Smooth muscle cell (in vitro differentiated cells): ENCODE measurements around the gene ZNF564. TPM values are rescaled to one million over a fixed set of nuclear protein-coding genes. Genes with fewer than 3 reads are reported as not detected.
A peak's percentile ranks its signal among the peaks of the same experiment; 100 is the strongest.

ENCODE experiments used
- DNase-seq: peaks from one replicate; lab custom pipeline; 2025; ENCODE audit not compliant: unreplicated experiment; lab: John Stamatoyannopoulos, UW
- H2AFZ ChIP-seq: fragments of 200-600 bp; sonication (generic); 2 replicates; pipeline ENCODE4 v1.6.0; 2016; ENCODE audit warnings: antibody characterized with exemption, low read depth, mild to moderate bottlenecking
- H3F3A ChIP-seq: fragments of 200-600 bp; sonication (generic); 2 replicates; pipeline ENCODE4 v1.6.0; 2017; ENCODE audit warnings: antibody characterized with exemption, low read depth
- H3K27ac ChIP-seq: fragments of 200-600 bp; sonication (generic); 2 replicates; pipeline ENCODE4 v1.5.1; 2016; ENCODE audit warnings: low read depth, mild to moderate bottlenecking
- H3K27me3 ChIP-seq: fragments of 200-600 bp; sonication (generic); 2 replicates; pipeline ENCODE4 v1.6.1; 2016; ENCODE audit warnings: low read depth, mild to moderate bottlenecking
- H3K36me3 ChIP-seq: fragments of 200-600 bp; sonication (generic); 2 replicates; pipeline ENCODE4 v1.5.1; 2016; ENCODE audit warnings: low read depth
- H3K4me1 ChIP-seq: fragments of 200-600 bp; sonication (generic); 2 replicates; pipeline ENCODE4 v1.5.1; 2016; ENCODE audit warnings: low read depth
- H3K4me2 ChIP-seq: fragments of 200-600 bp; sonication (generic); 2 replicates; pipeline ENCODE4 v1.6.0; 2016; ENCODE audit warnings: mild to moderate bottlenecking
- H3K4me3 ChIP-seq: fragments of 200-600 bp; sonication (generic); 2 replicates; pipeline ENCODE4 v1.5.1; 2016; ENCODE audit warnings: mild to moderate bottlenecking
- H3K79me2 ChIP-seq: fragments of 200-600 bp; sonication (generic); 2 replicates; pipeline ENCODE4 v1.6.0; 2016; ENCODE audit warnings: low read depth, mild to moderate bottlenecking
- H3K9ac ChIP-seq: fragments of 200-600 bp; sonication (generic); 2 replicates; pipeline ENCODE4 v1.6.0; 2016; ENCODE audit warnings: low read depth
- H3K9me3 ChIP-seq: fragments of 200-600 bp; sonication (generic); replicated peaks from 2 replicates; pipeline ENCODE4 v1.5.1; 2016; ENCODE audit warnings: low read depth
- H4K20me1 ChIP-seq: fragments of 200-600 bp; sonication (generic); 2 replicates; pipeline ENCODE4 v1.6.0; 2016; ENCODE audit warnings: low read depth
- WGBS: methylation state at CpG from one replicate; pipeline ENCODE4 v1.1.7; 2016; ENCODE audit warnings: low lambda C conversion rate; 5-methylcytosine and 5-hydroxymethylcytosine counted together
- polyA plus RNA-seq: library from polyadenylated mRNA; unstranded; fragments of >200 nt; fragmentation: Nextera tagmentation; extraction: Ambion mirVana; gene quantifications from 2 replicates; pipeline ENCODE4 v1.2.1, GENCODE V29; 2016
- total RNA-seq: library from RNA; depleted of rRNA; stranded (reverse); fragments of >200 nt; gene quantifications from 2 replicates; pipeline ENCODE4 v1.2.3, GENCODE V29; 2014
- TF ChIP-seq, protein P1 (sequence below): fragments of 200-600 bp; sonication (generic); IDR thresholded peaks from 2 replicates; pipeline ENCODE4 v1.5.1; 2017; ENCODE audit warnings: borderline replicate concordance, mild to moderate bottlenecking, antibody characterized with exemption; ENCODE audit not compliant: insufficient read depth, poor library complexity, severe bottlenecking

Gene ZNF564
- total and polyA plus RNA-seq, 2 experiments from 2014 or later = 3.6 to 6.9 TPM

DNA sequence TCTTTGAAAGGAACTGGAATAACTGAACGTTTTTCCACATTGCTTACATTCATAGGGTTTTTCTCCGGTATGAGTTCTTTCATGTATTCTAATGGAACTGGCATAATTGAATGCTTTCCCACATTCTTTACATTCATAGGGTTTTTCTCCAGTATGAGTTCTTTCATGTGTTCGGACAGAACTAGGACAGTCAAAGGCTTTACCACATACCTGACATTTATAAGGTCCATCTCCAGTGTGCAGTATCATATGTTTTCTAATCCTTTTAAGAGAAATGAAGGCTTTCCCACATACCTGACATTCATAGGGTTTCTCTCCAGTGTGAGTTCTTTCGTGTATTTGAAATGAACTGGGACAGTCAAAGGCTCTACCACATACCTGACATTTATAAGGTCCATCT lies 24.7 kb downstream of the ZNF564 start:
- Histone ChIP-seq H3K4me3 (peak overlapping the region; percentile 22), H3K9ac (no peak overlapping the region), H3K27me3 (no peaks in the 10 kb centered on the region), H4K20me1 (no peaks in the 10 kb centered on the region), H3K27ac (no peak overlapping the region), H3K4me2 (no peak overlapping the region), H3K36me3 (peaks cover 82% of the 10 kb centered on the region), H3F3A (peaks cover 17% of the 10 kb centered on the region), H3K4me1 (no peaks in the 10 kb centered on the region), H3K9me3 (peaks cover 97% of the 10 kb centered on the region), H3K79me2 (peaks cover 15% of the 10 kb centered on the region), H2AFZ (no peak overlapping the region)
- DNase-seq = no peak
- TF ChIP-seq, protein P1, sequence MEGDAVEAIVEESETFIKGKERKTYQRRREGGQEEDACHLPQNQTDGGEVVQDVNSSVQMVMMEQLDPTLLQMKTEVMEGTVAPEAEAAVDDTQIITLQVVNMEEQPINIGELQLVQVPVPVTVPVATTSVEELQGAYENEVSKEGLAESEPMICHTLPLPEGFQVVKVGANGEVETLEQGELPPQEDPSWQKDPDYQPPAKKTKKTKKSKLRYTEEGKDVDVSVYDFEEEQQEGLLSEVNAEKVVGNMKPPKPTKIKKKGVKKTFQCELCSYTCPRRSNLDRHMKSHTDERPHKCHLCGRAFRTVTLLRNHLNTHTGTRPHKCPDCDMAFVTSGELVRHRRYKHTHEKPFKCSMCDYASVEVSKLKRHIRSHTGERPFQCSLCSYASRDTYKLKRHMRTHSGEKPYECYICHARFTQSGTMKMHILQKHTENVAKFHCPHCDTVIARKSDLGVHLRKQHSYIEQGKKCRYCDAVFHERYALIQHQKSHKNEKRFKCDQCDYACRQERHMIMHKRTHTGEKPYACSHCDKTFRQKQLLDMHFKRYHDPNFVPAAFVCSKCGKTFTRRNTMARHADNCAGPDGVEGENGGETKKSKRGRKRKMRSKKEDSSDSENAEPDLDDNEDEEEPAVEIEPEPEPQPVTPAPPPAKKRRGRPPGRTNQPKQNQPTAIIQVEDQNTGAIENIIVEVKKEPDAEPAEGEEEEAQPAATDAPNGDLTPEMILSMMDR = no peak
- WGBS = 94% methylated on average over 4 of the region's 4 CpGs

DNA sequence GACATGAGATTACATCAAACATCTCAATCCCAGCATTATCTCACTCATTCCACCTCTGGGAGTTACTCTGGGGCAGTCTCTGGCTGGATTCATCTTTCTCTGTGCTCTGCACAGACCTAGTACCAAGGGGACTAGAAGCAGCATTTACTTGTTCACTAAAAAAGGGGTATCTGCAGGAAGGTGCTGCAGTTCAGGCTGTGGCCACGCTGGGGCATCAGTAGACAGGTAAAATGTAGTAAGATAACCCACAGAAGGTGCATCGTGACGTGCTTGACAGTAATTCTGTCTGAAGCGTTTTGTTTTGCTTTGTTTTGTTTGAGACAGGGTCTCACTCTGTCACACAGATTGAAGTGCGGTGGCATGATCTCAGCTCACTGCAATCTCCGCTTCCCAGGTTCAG lies 29.3 kb downstream of the ZNF564 start:
- Histone ChIP-seq H3K9ac (no peak overlapping the region), H4K20me1 (no peaks in the 10 kb centered on the region), H2AFZ (no peak overlapping the region), H3K27me3 (no peaks in the 10 kb centered on the region), H3K9me3 (peaks cover 77% of the 10 kb centered on the region), H3K79me2 (no peaks in the 10 kb centered on the region), H3K27ac (no peak overlapping the region), H3K4me2 (no peak overlapping the region), H3K4me1 (no peaks in the 10 kb centered on the region), H3F3A (peaks cover 8% of the 10 kb centered on the region), H3K36me3 (peaks cover 49% of the 10 kb centered on the region), H3K4me3 (no peak overlapping the region)
- no peak for DNase-seq
- WGBS = 74% methylated on average over 6 of the region's 6 CpGs
- TF ChIP-seq, protein P1 = no peak

DNA sequence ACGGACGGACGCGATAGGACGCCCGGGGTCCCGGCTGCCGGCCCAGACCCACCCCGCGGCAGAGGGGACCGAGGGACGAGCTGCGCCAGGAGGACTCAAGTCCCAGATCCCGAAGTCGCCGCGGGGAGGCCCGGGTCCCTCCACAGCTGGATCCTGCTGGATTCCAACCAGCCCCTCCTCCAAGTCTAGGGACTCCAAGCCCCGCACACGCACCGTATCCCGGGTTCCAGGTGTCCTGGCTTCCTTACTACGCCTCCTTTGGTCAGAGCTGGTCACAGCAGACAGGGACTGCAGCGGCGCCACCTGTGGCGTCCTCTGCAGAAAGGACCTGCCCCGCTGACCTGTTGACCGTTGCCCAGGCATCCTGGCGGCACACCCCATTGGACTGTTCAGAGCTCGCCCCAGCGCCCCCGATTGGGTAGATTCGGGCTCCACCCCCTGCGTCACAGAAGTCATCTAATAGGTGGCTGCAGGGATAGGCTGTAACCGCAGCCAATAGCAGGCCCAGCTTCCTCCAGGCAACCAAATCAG lies 37.7 kb downstream of the ZNF564 start:
- Histone ChIP-seq H3K9me3 (peaks cover 10% of the 10 kb centered on the region), H4K20me1 (no peaks in the 10 kb centered on the region), H3K9ac (no peak overlapping the region), H3K79me2 (no peaks in the 10 kb centered on the region), H3K4me3 (no peak overlapping the region), H3K27me3 (no peaks in the 10 kb centered on the region), H3K36me3 (no peaks in the 10 kb centered on the region), H3K4me2 (no peak overlapping the region), H3K27ac (no peak overlapping the region), H3K4me1 (no peaks in the 10 kb centered on the region), H3F3A (no peaks in the 10 kb centered on the region), H2AFZ (no peak overlapping the region)
- DNase-seq = no peak
- TF ChIP-seq, protein P1 = no peak
- 97% methylated on average over 32 of the region's 35 CpGs for WGBS

DNA sequence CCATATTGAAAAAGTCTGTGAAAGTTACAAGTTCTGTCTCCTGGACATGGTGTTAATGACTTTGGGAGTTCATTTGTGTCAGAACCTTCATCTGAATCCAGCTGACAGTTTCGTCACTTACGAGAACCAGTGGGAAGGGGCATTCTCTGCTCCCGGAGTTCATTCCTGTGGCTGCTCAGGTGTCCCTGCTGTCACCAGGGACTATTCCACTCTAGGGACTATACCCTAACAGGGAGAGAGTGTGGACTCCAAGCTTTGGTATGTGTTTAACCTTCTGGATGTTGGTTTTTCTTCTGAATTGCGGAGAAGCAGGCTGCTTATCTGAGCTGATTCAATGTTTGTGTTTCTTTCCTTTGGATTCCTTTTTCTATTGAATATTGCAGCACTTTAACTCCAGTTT lies 54.2 kb downstream of the ZNF564 start:
- H3F3A ChIP-seq = no peaks in the 10 kb centered on the region
- H3K4me1 ChIP-seq = peaks cover 7% of the 10 kb centered on the region
- no peaks in the 10 kb centered on the region for H3K9me3 ChIP-seq
- no peak overlapping the region for H3K4me3 ChIP-seq
- no peaks in the 10 kb centered on the region for H3K36me3 ChIP-seq
- no peak overlapping the region for H3K9ac ChIP-seq
- DNase-seq = no peak
- H2AFZ ChIP-seq = no peak overlapping the region
- no peaks in the 10 kb centered on the region for H3K79me2 ChIP-seq
- H3K27ac ChIP-seq = no peak overlapping the region
- TF ChIP-seq, protein P1 = no peak
- no peaks in the 10 kb centered on the region for H4K20me1 ChIP-seq
- H3K27me3 ChIP-seq = no peaks in the 10 kb centered on the region
- H3K4me2 ChIP-seq = no peak overlapping the region
- 95% methylated on average over 4 of the region's 4 CpGs for WGBS
